ENCODE data around the gene ERN1. TPM values are rescaled to one million over a fixed set of nuclear protein-coding genes. Genes with fewer than 3 reads are reported as not detected.

ERN1 gene
- total and polyA plus RNA-seq, 7 donors, result 1.2 to 9.4 (median 7.4) TPM

- 18 to 53% methylated on average over 16 of the region's 16 CpGs for WGBS, 2 donors
- peak; percentile 74 for DNase-seq
These were observed 66.1 kb downstream of the ERN1 start for GRCh38 chr17:64063766-64064224.

DNA sequence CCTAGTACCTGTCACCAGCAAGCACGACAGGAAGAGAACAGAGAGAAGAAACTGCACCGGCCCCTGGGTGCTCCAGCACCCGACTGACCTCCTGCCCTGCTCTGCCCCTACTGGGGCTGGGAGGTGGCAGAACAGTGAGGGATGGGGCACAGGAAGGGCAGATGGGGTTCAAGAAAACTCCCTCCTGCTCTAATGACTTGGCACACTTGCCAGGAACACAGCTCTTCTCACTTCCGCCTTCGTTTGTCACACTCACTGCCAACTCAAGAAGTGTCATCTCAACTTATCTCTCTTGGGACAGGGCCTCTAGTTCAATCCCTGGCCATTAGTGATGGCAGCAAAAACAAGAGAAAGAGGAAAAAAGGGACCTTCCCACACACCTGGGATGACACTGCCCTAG lies 66.9 kb downstream of the ERN1 start:
- H3K27me3 ChIP-seq, result no peaks in the 10 kb centered on the region
- no peaks in the 10 kb centered on the region for H3K4me1 ChIP-seq
- WGBS, 2 donors, result 72 to 85% methylated on average over 5 of the region's 5 CpGs
- H3K4me3 ChIP-seq, result no peak overlapping the region
- no peak for DNase-seq
- intact Hi-C loops (cut with DNase I), result loop anchor here (2.0 kb wide), 1 partner anchor 72 kb away; no protein-coding TSS in a partner anchor
- peaks cover 0 to 68% (median 11%) of the 10 kb centered on the region in 4 donors for H3K36me3 ChIP-seq
- no peaks in the 10 kb centered on the region for H3K9me3 ChIP-seq
- no peak overlapping the region for H3K27ac ChIP-seq
- no peak for TF ChIP-seq POLR2AphosphoS5 (IDR thresholded peaks at IDR 0.05)
- no peak for TF ChIP-seq EP300 (IDR thresholded peaks at IDR 0.05)
- TF ChIP-seq, protein P1, sequence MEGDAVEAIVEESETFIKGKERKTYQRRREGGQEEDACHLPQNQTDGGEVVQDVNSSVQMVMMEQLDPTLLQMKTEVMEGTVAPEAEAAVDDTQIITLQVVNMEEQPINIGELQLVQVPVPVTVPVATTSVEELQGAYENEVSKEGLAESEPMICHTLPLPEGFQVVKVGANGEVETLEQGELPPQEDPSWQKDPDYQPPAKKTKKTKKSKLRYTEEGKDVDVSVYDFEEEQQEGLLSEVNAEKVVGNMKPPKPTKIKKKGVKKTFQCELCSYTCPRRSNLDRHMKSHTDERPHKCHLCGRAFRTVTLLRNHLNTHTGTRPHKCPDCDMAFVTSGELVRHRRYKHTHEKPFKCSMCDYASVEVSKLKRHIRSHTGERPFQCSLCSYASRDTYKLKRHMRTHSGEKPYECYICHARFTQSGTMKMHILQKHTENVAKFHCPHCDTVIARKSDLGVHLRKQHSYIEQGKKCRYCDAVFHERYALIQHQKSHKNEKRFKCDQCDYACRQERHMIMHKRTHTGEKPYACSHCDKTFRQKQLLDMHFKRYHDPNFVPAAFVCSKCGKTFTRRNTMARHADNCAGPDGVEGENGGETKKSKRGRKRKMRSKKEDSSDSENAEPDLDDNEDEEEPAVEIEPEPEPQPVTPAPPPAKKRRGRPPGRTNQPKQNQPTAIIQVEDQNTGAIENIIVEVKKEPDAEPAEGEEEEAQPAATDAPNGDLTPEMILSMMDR (IDR thresholded peaks at IDR 0.05), result no peak
- TF ChIP-seq POLR2A (IDR thresholded peaks at IDR 0.05), result no peak

More at GRCh38 chr17:64063766-64064224, 66.1 kb downstream of the ERN1 start:
- intact Hi-C loops (cut with DNase I), result loop anchor here (2.0 kb wide), 1 partner anchor 71 kb away; no protein-coding TSS in a partner anchor
- TF ChIP-seq, protein P1 (IDR thresholded peaks at IDR 0.05), result peak in 3 of 4 experiments; percentile 23 to 49 (median 29)
- no peak for TF ChIP-seq POLR2AphosphoS5 (IDR thresholded peaks at IDR 0.05)
- Histone ChIP-seq H3K36me3 (peaks cover 0 to 68% (median 18%) of the 10 kb centered on the region in 4 donors), H3K27ac (no peak overlapping the region), H3K9me3 (no peaks in the 10 kb centered on the region), H3K4me1 (no peaks in the 10 kb centered on the region), H3K27me3 (no peaks in the 10 kb centered on the region), H3K4me3 (no peak overlapping the region)

DNA sequence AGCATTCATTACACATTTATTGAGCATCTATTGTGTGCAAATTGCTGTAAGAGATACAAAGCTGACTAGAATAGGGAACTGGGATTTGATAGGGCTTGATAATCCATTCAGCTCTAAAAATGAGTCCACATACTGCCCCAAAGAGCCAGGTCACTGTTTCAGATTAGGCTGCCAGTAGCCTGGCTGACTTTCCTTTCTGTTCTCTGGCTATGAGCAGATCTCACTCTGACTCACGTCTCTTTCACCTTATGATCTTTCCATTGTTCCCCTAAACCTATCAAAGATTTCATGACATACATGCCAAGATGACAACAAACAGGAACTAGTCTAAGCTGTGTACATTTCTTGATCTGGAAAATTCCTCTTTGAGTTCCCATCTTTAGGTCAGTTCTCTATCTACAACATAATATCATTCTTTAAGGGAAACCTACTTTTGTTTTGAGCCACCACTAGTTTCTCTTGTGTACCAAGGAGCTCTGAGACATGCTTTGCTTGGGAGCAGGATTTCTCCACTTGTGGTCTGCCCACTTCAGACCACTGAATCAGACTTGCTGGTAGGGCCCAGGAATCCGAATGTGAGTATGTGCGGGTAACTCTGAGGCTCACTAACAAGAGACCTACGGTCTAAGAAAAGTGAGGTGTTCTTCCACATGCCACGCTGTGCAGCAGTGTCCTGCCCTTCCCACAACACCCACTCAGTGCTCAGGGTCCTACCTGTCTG lies 68.6 kb downstream of the ERN1 start:
- Histone ChIP-seq H3K27ac (no peak overlapping the region), H3K27me3 (no peaks in the 10 kb centered on the region), H3K4me1 (no peaks in the 10 kb centered on the region), H3K36me3 (peaks cover 0 to 58% (median 18%) of the 10 kb centered on the region in 4 donors), H3K9me3 (no peaks in the 10 kb centered on the region), H3K4me3 (no peak overlapping the region)
- DNase-seq, result no peak
- intact Hi-C loops (cut with DNase I), result no loop called here
- TF ChIP-seq, protein P1 (IDR thresholded peaks at IDR 0.05), result no peak
- TF ChIP-seq POLR2AphosphoS5 (IDR thresholded peaks at IDR 0.05) (no peak), POLR2A (IDR thresholded peaks at IDR 0.05) (no peak), EP300 (IDR thresholded peaks at IDR 0.05) (no peak)
- 89 to 91% methylated on average over 5 of the region's 5 CpGs for WGBS, 2 donors

DNA sequence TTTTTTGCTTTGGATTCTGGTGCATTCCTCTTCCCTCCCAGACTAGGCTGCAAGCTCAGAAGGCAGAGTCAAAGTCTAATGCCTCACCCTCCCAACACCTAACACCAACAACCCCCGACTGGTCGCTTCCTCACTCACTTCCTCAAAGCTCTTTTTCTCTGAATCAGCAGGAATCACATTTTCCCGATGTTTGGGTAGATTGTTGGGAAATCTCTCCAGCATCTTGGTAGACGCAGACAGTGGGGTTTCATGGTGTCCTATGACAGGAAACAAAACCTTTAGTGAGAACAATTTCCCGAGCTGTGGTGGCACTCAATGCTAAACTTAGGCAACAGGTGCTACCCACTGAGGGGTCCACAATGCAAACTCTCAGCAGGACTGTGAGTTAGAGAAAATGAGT lies 69.6 kb downstream of the ERN1 start:
- TF ChIP-seq POLR2AphosphoS5 (IDR thresholded peaks at IDR 0.05) (no peak), POLR2A (IDR thresholded peaks at IDR 0.05) (no peak), EP300 (IDR thresholded peaks at IDR 0.05) (no peak)
- TF ChIP-seq, protein P1 (IDR thresholded peaks at IDR 0.05), result no peak
- peaks cover 0 to 58% (median 24%) of the 10 kb centered on the region in 4 donors for H3K36me3 ChIP-seq
- no peaks in the 10 kb centered on the region for H3K27me3 ChIP-seq
- intact Hi-C loops (cut with DNase I), result no loop called here
- 55 to 67% methylated on average over 5 of the region's 5 CpGs for WGBS, 2 donors
- DNase-seq, result no peak
- no peak overlapping the region for H3K27ac ChIP-seq
- no peaks in the 10 kb centered on the region for H3K4me1 ChIP-seq
- H3K9me3 ChIP-seq, result no peaks in the 10 kb centered on the region
- no peak overlapping the region for H3K4me3 ChIP-seq
